Astrocyte (in vitro differentiated cells and primary cell): ENCODE measurements around the gene BTBD2. TPM values are rescaled to one million over a fixed set of nuclear protein-coding genes. Genes with fewer than 3 reads are reported as not detected.
A peak's percentile ranks its signal among the peaks of the same experiment; 100 is the strongest.

Experiments
- DNase-seq: peaks from one replicate; pipeline ENCODE4 v3.0.0-alpha.2; 2010; ENCODE audit warnings: low read depth
- FAIRE-seq: peaks from 2 replicates; lab custom pipeline; 2011; peaks lifted over from hg19 to GRCh38; lab: Jason Lieb, UNC
- H2AFZ ChIP-seq: 2 replicates; pipeline ENCODE4 v1.6.0; 2012; ENCODE audit warnings: low read depth, low read length, inconsistent platforms
- H3K27ac ChIP-seq: 2 replicates; pipeline ENCODE4 v1.5.1; 2011; ENCODE audit warnings: low read depth, low read length, inconsistent platforms
- H3K27me3 ChIP-seq: 2 replicates; pipeline ENCODE4 v1.6.0; 2011; ENCODE audit warnings: low read length, inconsistent platforms; ENCODE audit not compliant: insufficient read depth
- H3K36me3 ChIP-seq: 2 replicates; pipeline ENCODE4 v1.5.1; 2011; ENCODE audit warnings: low read length, inconsistent platforms; ENCODE audit not compliant: insufficient read depth
- H3K4me1 ChIP-seq: 2 replicates; pipeline ENCODE4 v1.5.1; 2011; ENCODE audit warnings: low read length, inconsistent platforms; ENCODE audit not compliant: insufficient read depth
- H3K4me2 ChIP-seq: 2 replicates; pipeline ENCODE4 v1.6.0; 2012; ENCODE audit warnings: low read length, inconsistent platforms
- H3K4me3 ChIP-seq: 2 replicates; pipeline ENCODE4 v1.5.1; 2011; ENCODE audit warnings: low read depth, mild to moderate bottlenecking, low read length, inconsistent platforms; ENCODE audit not compliant: insufficient read depth
- H3K79me2 ChIP-seq: 2 replicates; pipeline ENCODE4 v1.6.0; 2012; ENCODE audit warnings: mild to moderate bottlenecking, low read length, inconsistent platforms; ENCODE audit not compliant: insufficient read depth
- H3K9ac ChIP-seq: 2 replicates; pipeline ENCODE4 v1.6.0; 2012; ENCODE audit warnings: mild to moderate bottlenecking, low read length, inconsistent platforms
- H3K9me3 ChIP-seq: 2 replicates; pipeline ENCODE4 v1.5.1; 2012; ENCODE audit warnings: low read depth, mild to moderate bottlenecking, low read length, inconsistent platforms; ENCODE audit not compliant: insufficient read depth
- H4K20me1 ChIP-seq: 2 replicates; pipeline ENCODE4 v1.6.0; 2012; ENCODE audit warnings: low read length, inconsistent platforms; ENCODE audit not compliant: insufficient read depth
- H3K27ac Mint-ChIP-seq: one replicate; pipeline ENCODE4 v1.8.0; 2021; ENCODE audit warnings: mild to moderate bottlenecking, mixed read lengths; ENCODE audit not compliant: unreplicated experiment
- H3K27me3 Mint-ChIP-seq: one replicate; pipeline ENCODE4 v1.8.0; 2021; ENCODE audit warnings: low read depth, mixed read lengths; ENCODE audit not compliant: unreplicated experiment
- H3K36me3 Mint-ChIP-seq: one replicate; pipeline ENCODE4 v1.8.0; 2021; ENCODE audit warnings: low read depth, mixed read lengths; ENCODE audit not compliant: unreplicated experiment
- H3K4me1 Mint-ChIP-seq: one replicate; pipeline ENCODE4 v1.8.0; 2021; ENCODE audit warnings: low read depth, mixed read lengths; ENCODE audit not compliant: unreplicated experiment
- H3K4me3 Mint-ChIP-seq: one replicate; pipeline ENCODE4 v1.8.0; 2021; ENCODE audit warnings: mild to moderate bottlenecking, moderate library complexity, mixed read lengths; ENCODE audit not compliant: unreplicated experiment
- H3K9me3 Mint-ChIP-seq: one replicate; pipeline ENCODE4 v1.8.0; 2021; ENCODE audit warnings: mild to moderate bottlenecking, mixed read lengths; ENCODE audit not compliant: unreplicated experiment
- EZH2 ChIP-seq: IDR thresholded peaks from 2 replicates; pipeline ENCODE4 v1.6.1; 2012; ENCODE audit warnings: mild to moderate bottlenecking, low read length, inconsistent platforms; ENCODE audit not compliant: insufficient read depth
- total RNA-seq: library from RNA; stranded (reverse); gene quantifications from 2 replicates; pipeline ENCODE4 v1.2.1, GENCODE V29; 2021
- TF ChIP-seq, protein P1 (sequence below): IDR thresholded peaks from 2 replicates; pipeline ENCODE4 v1.5.1; 2011; ENCODE audit warnings: low read depth, mild to moderate bottlenecking, inconsistent platforms, low read length, moderate library complexity; ENCODE audit not compliant: insufficient read depth

BTBD2 gene
- total RNA-seq, 1 donor from 2014 or later: 53.7 TPM

DNA sequence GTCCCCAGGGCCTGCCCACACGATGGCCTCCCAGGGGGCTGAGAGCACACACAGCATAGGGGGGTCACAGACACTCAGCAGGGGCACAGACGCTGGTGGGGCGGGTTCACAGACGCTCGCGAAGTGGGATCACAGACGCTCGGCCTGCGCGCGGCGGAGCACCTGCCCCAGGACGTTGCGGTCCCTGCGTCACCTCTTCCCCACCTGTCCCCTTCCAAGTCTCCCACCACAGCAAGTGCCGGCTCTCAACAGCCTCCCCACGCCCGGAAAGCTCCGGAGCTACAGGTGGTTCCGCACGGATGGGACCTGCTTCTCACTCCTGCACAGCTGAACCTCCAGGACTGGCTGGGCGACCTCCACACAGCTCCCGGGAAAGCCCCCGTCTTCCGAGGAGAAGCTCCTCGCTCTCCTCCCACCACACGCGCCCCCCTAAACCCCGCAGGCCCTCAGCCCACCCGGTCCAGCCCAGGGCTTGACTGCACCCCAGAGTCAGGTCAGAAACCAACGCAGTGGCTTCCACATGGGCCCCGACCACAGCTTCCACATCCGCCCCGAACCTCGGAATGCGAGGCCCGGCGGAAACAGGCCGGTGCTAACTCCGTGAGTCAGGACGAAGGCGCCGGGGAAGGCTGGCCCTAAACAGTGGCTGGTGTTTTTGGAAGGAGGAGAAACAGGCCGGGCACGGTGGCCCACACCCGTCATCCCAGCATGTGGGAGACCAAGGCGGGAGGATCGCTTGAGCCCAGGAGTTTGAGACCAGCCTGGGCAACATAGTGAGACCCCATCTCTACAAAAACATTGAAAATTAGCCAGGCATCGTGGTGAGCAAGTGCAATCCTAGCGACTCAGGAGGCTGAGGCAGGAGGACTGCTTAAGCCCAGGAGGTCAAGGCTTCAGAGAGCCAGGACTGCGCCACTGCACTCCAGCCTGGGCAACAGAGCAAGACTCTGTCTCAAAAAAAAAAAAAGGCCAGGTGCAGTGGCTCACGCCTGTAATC is 16.5 kb downstream of the BTBD2 start:
- H3K4me1 ChIP-seq: no peaks in the 10 kb centered on the region
- peaks cover 23% of the 10 kb centered on the region for H4K20me1 ChIP-seq
- H3K79me2 ChIP-seq: no peaks in the 10 kb centered on the region
- no peaks in the 10 kb centered on the region for H3K9me3 ChIP-seq
- Mint-ChIP-seq H3K4me3 (no peak overlapping the region), H3K27me3 (no peaks in the 10 kb centered on the region), H3K4me1 (no peaks in the 10 kb centered on the region), H3K27ac (no peak overlapping the region), H3K36me3 (peaks cover 26% of the 10 kb centered on the region), H3K9me3 (peaks cover 10% of the 10 kb centered on the region)
- H3K9ac ChIP-seq: no peak overlapping the region
- TF ChIP-seq, protein P1, sequence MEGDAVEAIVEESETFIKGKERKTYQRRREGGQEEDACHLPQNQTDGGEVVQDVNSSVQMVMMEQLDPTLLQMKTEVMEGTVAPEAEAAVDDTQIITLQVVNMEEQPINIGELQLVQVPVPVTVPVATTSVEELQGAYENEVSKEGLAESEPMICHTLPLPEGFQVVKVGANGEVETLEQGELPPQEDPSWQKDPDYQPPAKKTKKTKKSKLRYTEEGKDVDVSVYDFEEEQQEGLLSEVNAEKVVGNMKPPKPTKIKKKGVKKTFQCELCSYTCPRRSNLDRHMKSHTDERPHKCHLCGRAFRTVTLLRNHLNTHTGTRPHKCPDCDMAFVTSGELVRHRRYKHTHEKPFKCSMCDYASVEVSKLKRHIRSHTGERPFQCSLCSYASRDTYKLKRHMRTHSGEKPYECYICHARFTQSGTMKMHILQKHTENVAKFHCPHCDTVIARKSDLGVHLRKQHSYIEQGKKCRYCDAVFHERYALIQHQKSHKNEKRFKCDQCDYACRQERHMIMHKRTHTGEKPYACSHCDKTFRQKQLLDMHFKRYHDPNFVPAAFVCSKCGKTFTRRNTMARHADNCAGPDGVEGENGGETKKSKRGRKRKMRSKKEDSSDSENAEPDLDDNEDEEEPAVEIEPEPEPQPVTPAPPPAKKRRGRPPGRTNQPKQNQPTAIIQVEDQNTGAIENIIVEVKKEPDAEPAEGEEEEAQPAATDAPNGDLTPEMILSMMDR: no peak
- TF ChIP-seq EZH2: no peak
- no peak overlapping the region for H2AFZ ChIP-seq
- DNase-seq (no peak), FAIRE-seq (no peak)
- H3K27ac ChIP-seq: no peak overlapping the region
- no peak overlapping the region for H3K4me2 ChIP-seq
- no peak overlapping the region for H3K4me3 ChIP-seq
- peaks cover 6% of the 10 kb centered on the region for H3K36me3 ChIP-seq
- no peaks in the 10 kb centered on the region for H3K27me3 ChIP-seq

DNA sequence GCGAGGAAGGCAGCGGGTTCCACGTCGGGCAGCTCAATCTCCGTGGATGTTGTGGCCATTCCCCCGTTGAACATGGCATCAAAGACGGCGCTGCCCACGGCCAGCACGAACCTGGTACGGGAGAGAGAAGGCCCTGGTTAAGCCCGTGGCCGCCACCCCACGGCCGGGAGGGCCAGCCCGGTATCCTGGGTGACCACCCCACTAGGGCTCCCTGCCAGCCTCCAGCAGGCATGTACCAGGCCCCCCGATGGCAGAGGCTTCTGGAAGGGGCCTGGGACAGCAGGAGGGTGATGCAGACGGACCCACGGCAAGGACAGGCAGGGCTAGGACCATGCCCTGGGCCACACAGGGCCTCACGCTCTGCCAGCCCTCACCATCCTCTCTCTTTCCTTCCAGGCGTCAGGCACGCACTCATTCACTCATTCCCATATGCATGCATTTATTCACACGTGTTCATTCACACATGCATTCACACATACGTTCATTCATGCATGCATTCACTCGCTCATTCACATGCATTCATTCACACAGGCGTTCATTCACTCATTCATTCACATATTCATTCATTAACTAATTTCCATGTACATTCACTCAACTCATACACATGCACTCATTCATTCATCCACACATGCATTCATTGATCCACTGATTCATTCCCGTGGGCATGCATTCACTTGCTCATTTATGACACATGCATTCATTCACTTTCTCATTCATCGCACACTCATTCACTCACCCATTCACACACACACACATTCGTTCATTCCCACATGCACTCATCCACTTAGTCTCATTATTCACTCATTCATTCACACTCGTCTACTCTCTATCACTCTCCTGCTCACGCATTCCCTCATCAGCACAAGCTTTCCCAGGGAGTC is 17.9 kb downstream of the BTBD2 start:
- TF ChIP-seq EZH2: no peak
- TF ChIP-seq, protein P1: no peak
- Histone ChIP-seq H3K4me3 (no peak overlapping the region), H2AFZ (no peak overlapping the region), H3K9ac (no peak overlapping the region), H4K20me1 (peaks cover 15% of the 10 kb centered on the region), H3K27ac (no peak overlapping the region), H3K36me3 (peaks cover 6% of the 10 kb centered on the region), H3K79me2 (no peaks in the 10 kb centered on the region), H3K9me3 (no peaks in the 10 kb centered on the region), H3K27me3 (no peaks in the 10 kb centered on the region), H3K4me1 (no peaks in the 10 kb centered on the region), H3K4me2 (no peak overlapping the region)
- DNase-seq (no peak), FAIRE-seq (no peak)
- Mint-ChIP-seq H3K4me1 (no peaks in the 10 kb centered on the region), H3K36me3 (peaks cover 24% of the 10 kb centered on the region), H3K9me3 (peaks cover 10% of the 10 kb centered on the region), H3K4me3 (no peak overlapping the region), H3K27ac (peak overlapping the region; percentile 13), H3K27me3 (no peaks in the 10 kb centered on the region)
